Limb (tissue), 2 donors: Measurements from ENCODE around the gene PLXNA2.

Experiments used
- DNase-seq, 2 donors: peaks; one replicate each; pipeline ENCODE4 v3.0.0-alpha.2; 2016; ENCODE audit errors: extremely low spot score in 2 of 2

The PLXNA2 gene

GRCh38 chr1:208268541-208269337, 24.6 kb upstream of the PLXNA2 start:
- DNase-seq = peak in 1 of 2 donors; percentile 58

GRCh38 chr1:208265525-208265924, 21.3 kb upstream of the PLXNA2 start:
- no peak for DNase-seq

- DNase-seq = no peak
Measured at GRCh38 chr1:208265122-208265469, 20.9 kb upstream of the PLXNA2 start.

GRCh38 chr1:208264469-208265121, 20.4 kb upstream of the PLXNA2 start:
- DNase-seq = no peak

GRCh38 chr1:208261874-208262273, 17.7 kb upstream of the PLXNA2 start:
- no peak for DNase-seq

GRCh38 chr1:208258277-208258676, 14.1 kb upstream of the PLXNA2 start:
- no peak for DNase-seq

GRCh38 chr1:208257351-208257750, 13.2 kb upstream of the PLXNA2 start:
- DNase-seq = no peak

- no peak for DNase-seq
Measured at GRCh38 chr1:208256556-208256955, 12.4 kb upstream of the PLXNA2 start.

GRCh38 chr1:208256091-208256490, 11.9 kb upstream of the PLXNA2 start:
- DNase-seq = no peak

GRCh38 chr1:208254862-208255261, 10.7 kb upstream of the PLXNA2 start:
- DNase-seq = no peak

GRCh38 chr1:208254376-208254775, 10.2 kb upstream of the PLXNA2 start:
- DNase-seq = no peak

GRCh38 chr1:208252836-208253576, 8.8 kb upstream of the PLXNA2 start:
- no peak for DNase-seq

GRCh38 chr1:208251911-208252835, 8.0 kb upstream of the PLXNA2 start:
- DNase-seq = no peak

GRCh38 chr1:208251015-208251414, 6.8 kb upstream of the PLXNA2 start:
- DNase-seq = no peak

- no peak for DNase-seq
Measured at GRCh38 chr1:208250613-208251012, 6.4 kb upstream of the PLXNA2 start.

- no peak for DNase-seq
Measured at GRCh38 chr1:208248991-208249696, 5.0 kb upstream of the PLXNA2 start.

GRCh38 chr1:208248307-208248801, 4.2 kb upstream of the PLXNA2 start:
- DNase-seq = no peak

- DNase-seq = no peak
Measured at GRCh38 chr1:208247696-208248095, 3.5 kb upstream of the PLXNA2 start.

GRCh38 chr1:208245185-208245705, 1.1 kb upstream of the PLXNA2 start:
- peak; percentile 89 to 94 for DNase-seq

- DNase-seq = no peak
Measured at GRCh38 chr1:208243527-208243966, 637 bp downstream of the PLXNA2 start.
